HepG2 (cell line): Measurements from ENCODE around the gene TATDN3. TPM values are rescaled to one million over a fixed set of nuclear protein-coding genes. Genes with fewer than 3 reads are reported as not detected.

Source experiments
- ATM ChIP-seq: fragments of 450-650 bp; IDR thresholded peaks from 2 replicates; pipeline ENCODE4 v1.7.1; 2017; ENCODE audit warnings: mild to moderate bottlenecking, borderline replicate concordance
- CBX2 ChIP-seq, 2 experiments: fragments of 200-600 bp in 1 of 2; sonication (generic); formaldehyde crosslinking in 1 of 2; IDR thresholded peaks; 2 replicates each; pipeline versions ENCODE4 v1.7.0 to v1.8.1; 2018 to 2022; ENCODE audit warnings: low read depth in 2 of 2, low read length in 1 of 2, mild to moderate bottlenecking in 1 of 2, missing genetic modification reagents in 1 of 2
- DRAP1 ChIP-seq: IDR thresholded peaks from 2 replicates; pipeline ENCODE4 v1.6.1; 2016; ENCODE audit warnings: missing genetic modification reagents, missing compliant biosample characterization
- FOXK1 ChIP-seq: sonication (generic); formaldehyde crosslinking; IDR thresholded peaks from 2 replicates; pipeline ENCODE4 v1.4.0; 2020; ENCODE audit warnings: low read depth, missing genetic modification reagents, borderline replicate concordance
- JDP2 ChIP-seq: sonication (generic); formaldehyde crosslinking; IDR thresholded peaks from 2 replicates; pipeline ENCODE4 v1.8.1; 2022; ENCODE audit warnings: missing genetic modification reagents, borderline replicate concordance
- MLLT10 ChIP-seq: sonication (generic); formaldehyde crosslinking; IDR thresholded peaks from 2 replicates; pipeline ENCODE4 v1.4.0; 2020; ENCODE audit warnings: missing genetic modification reagents
- NFRKB ChIP-seq: fragments of 450-650 bp; IDR thresholded peaks from 2 replicates; pipeline ENCODE4 v1.6.1; 2017
- PLRG1 ChIP-seq: fragments of 450-650 bp; conservative IDR thresholded peaks from 2 replicates; pipeline ENCODE4 v1.6.1; 2016
- POGK ChIP-seq: sonication (generic); formaldehyde crosslinking; conservative IDR thresholded peaks from 2 replicates; pipeline ENCODE4 v1.8.0; 2022; ENCODE audit warnings: mild to moderate bottlenecking, moderate library complexity, missing genetic modification reagents
- SATB2 ChIP-seq: sonication (generic); formaldehyde crosslinking; IDR thresholded peaks from 2 replicates; pipeline ENCODE4 v1.5.0; 2020; ENCODE audit warnings: missing genetic modification reagents
- SP140L ChIP-seq: sonication (generic); formaldehyde crosslinking; IDR thresholded peaks from 2 replicates; pipeline ENCODE4 v1.4.0; 2020; ENCODE audit warnings: missing genetic modification reagents, borderline replicate concordance
- SP2 ChIP-seq: sonication (generic); formaldehyde crosslinking; IDR thresholded peaks from 2 replicates; pipeline ENCODE4 v1.5.1; 2020; ENCODE audit warnings: mild to moderate bottlenecking, missing genetic modification reagents
- TBX2 ChIP-seq: sonication (generic); formaldehyde crosslinking; IDR thresholded peaks from 2 replicates; pipeline ENCODE4 v1.5.0; 2020; ENCODE audit warnings: missing genetic modification reagents, mild to moderate bottlenecking, borderline replicate concordance
- THAP11 ChIP-seq: IDR thresholded peaks from 2 replicates; pipeline ENCODE4 v1.6.1; 2016; ENCODE audit warnings: missing biosample characterization, missing genetic modification reagents
- ZNF143 ChIP-seq: sonication (generic); formaldehyde crosslinking; IDR thresholded peaks from 2 replicates; pipeline ENCODE4 v1.4.0; 2020; ENCODE audit warnings: missing genetic modification reagents
- ZNF282 ChIP-seq: fragments of 450-650 bp; IDR thresholded peaks from 2 replicates; pipeline ENCODE4 v1.6.1; 2018; ENCODE audit not compliant: partially characterized antibody
- ZNF292 ChIP-seq: sonication (generic); formaldehyde crosslinking; IDR thresholded peaks from 2 replicates; pipeline ENCODE4 v1.8.1; 2022; ENCODE audit warnings: mild to moderate bottlenecking, low read depth, missing genetic modification reagents, borderline replicate concordance
- ZNF614 ChIP-seq: IDR thresholded peaks from 2 replicates; pipeline ENCODE4 v1.6.1; 2018; ENCODE audit warnings: missing biosample characterization, missing genetic modification reagents, inconsistent platforms, borderline replicate concordance
- ZNF770 ChIP-seq: sonication (generic); formaldehyde crosslinking; IDR thresholded peaks from 2 replicates; pipeline ENCODE4 v1.5.0; 2020; ENCODE audit warnings: mild to moderate bottlenecking, missing genetic modification reagents
- polyA plus RNA-seq, 8 experiments: library from polyadenylated mRNA; depleted of rRNA in 3 of 8; stranded (reverse) in 7 of 8; unstranded in 1 of 8; fragments of >200 nt; fragmentation: Illumina TruSeq in 4 of 8; extraction: Trizol in 4 of 8; gene quantifications; 2 replicates each; pipeline versions ENCODE4 v1.2.1 to v1.2.3, GENCODE V29; 2011 to 2016; ENCODE audit warnings: low read depth in 4 of 8, missing spikeins in 1 of 8, mixed read lengths in 1 of 8; ENCODE audit not compliant: insufficient read depth in 1 of 8
- total RNA-seq, 5 experiments: library from RNA; depleted of rRNA; stranded (reverse); fragments of >200 nt; fragmentation: Illumina TruSeq; extraction: Trizol; gene quantifications; 2 replicates each; pipeline ENCODE4 v1.2.3, GENCODE V29; 2016; ENCODE audit warnings: low read depth in 1 of 5
- TF ChIP-seq, protein P1 (sequence below): sonication (generic); formaldehyde crosslinking; conservative IDR thresholded peaks from 2 replicates; pipeline ENCODE4 v1.4.0; 2020; ENCODE audit warnings: mild to moderate bottlenecking, missing genetic modification reagents, moderate library complexity

Gene TATDN3
- total and polyA plus RNA-seq, 2 of the 13 experiments (the other 11 are each of a cell fraction or from before 2014, with no cell fraction given), result 7.3 to 8.6 TPM

DNA sequence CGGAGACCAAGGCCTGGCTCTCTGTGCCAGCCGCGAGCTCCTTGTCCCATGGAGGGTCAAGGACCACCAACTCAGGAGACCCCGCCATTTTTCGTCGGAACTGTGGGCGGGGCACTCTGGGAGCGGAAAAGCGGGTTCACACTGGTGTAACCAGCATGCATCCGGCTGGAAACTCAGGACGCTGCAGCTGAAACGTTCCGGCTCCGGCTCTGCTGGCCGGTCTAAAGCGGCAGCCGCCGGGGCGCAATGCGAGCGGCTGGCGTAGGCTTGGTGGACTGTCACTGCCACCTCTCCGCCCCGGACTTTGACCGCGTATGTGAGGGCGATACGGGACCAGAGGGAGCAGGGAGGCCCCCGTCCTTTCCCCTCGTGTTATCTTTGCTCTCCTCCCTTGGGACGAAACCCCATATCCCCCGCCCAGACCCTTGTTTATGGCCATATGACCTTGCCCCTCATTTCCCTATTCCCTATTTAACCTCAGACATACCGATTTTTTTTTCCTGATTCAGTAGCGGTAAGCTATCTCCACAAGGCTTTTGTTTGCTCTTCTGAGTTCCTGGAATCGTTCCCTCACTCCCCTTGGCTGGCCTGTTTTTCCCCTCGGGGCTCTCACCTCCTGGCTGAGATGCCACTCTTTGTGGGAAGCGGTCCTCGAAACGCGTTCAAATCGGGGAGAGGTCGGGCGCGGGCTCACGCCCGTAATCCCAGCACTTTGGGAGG, at the start of gene TATDN3, which contains the start of gene NSL1 (continued):
- TF ChIP-seq JDP2 (CRISPR knock-in tag) (no peak), NFRKB (0 out of 2 replicates have a peak, but pooled peaks have one; percentile 33), TBX2 (peak; percentile 95), DRAP1 (CRISPR knock-in tag) (peak; percentile 95), ZNF282 (no peak), SP140L (no peak; the same call in 1 of the 2 replicates), MLLT10 (CRISPR knock-in tag) (no peak), ATM (no peak), SATB2 (CRISPR knock-in tag) (peak; percentile 40; the same call in 1 of the 2 replicates), SP2 (CRISPR knock-in tag) (0 out of 2 replicates have a peak, but pooled peaks have one; percentile 16), THAP11 (CRISPR knock-in tag) (peak; percentile 95), POGK (CRISPR knock-in tag) (peak; percentile 95), ZNF143 (CRISPR knock-in tag) (peak; percentile 84), FOXK1 (CRISPR knock-in tag) (peak; percentile 96), CBX2 (IDR thresholded peaks at IDR 0.05; ENCODE audit: low read depth, low read length) (no peak), CBX2 (CRISPR knock-in tag; IDR thresholded peaks at IDR 0.05; ENCODE audit: low read depth) (no peak), ZNF292 (CRISPR knock-in tag) (peak; percentile 98), ZNF770 (CRISPR knock-in tag) (peak; percentile 75), PLRG1 (no peak), ZNF614 (CRISPR knock-in tag) (peak; percentile 99)
- TF ChIP-seq, protein P1, sequence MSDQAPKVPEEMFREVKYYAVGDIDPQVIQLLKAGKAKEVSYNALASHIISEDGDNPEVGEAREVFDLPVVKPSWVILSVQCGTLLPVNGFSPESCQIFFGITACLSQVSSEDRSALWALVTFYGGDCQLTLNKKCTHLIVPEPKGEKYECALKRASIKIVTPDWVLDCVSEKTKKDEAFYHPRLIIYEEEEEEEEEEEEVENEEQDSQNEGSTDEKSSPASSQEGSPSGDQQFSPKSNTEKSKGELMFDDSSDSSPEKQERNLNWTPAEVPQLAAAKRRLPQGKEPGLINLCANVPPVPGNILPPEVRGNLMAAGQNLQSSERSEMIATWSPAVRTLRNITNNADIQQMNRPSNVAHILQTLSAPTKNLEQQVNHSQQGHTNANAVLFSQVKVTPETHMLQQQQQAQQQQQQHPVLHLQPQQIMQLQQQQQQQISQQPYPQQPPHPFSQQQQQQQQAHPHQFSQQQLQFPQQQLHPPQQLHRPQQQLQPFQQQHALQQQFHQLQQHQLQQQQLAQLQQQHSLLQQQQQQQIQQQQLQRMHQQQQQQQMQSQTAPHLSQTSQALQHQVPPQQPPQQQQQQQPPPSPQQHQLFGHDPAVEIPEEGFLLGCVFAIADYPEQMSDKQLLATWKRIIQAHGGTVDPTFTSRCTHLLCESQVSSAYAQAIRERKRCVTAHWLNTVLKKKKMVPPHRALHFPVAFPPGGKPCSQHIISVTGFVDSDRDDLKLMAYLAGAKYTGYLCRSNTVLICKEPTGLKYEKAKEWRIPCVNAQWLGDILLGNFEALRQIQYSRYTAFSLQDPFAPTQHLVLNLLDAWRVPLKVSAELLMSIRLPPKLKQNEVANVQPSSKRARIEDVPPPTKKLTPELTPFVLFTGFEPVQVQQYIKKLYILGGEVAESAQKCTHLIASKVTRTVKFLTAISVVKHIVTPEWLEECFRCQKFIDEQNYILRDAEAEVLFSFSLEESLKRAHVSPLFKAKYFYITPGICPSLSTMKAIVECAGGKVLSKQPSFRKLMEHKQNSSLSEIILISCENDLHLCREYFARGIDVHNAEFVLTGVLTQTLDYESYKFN, result peak; percentile 98
